ENCODE data around the gene B4GALT3. TPM values are rescaled to one million over a fixed set of nuclear protein-coding genes. Genes with fewer than 3 reads are reported as not detected.

The B4GALT3 gene
- total RNA-seq, 1 donor from 2014 or later, result 23.2 TPM

DNA sequence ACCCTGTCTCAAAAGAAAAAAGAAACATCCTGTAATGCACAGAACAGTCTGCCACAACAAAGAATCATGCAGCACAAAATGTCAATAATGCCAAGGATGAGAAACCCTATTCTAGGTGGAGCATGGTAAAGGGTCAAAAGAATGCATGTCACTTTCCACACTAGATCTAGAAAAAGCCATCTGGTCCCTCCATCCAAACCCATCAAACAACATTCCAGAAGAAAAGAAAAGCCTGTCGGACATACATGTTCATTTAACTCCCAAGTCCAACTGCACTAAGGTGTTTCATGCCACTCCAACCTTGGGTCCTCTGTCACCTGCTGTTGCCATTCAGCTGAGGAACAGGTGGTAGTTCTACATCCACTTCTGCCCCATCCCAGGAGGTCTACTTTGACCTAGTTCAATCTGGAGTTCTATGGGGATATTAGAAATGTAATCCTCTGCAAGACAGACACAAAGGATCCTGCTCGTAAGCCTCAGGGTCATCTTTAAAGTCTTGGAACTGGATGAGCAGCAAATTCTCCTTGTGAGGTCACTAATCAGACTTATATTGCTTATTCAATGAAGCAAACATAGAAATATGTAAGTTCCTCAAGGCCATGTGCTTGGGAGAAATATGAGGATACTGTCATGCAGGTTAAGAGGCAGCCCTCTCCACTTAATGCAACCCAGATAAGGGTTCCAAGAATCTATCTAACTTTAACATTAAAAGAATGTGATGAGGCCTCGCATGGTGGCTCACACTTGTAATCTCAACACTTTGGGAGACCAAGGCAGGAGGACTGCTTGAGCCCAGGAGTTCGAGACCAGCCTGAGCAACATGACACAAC is 48.5 kb downstream of the B4GALT3 start:
- Histone ChIP-seq H3K4me1 (peaks cover 60% of the 10 kb centered on the region), H3K9me3 (replicated peaks) (no peaks in the 10 kb centered on the region), H3K27ac (replicated peaks) (no peak overlapping the region), H3K4me3 (no peak overlapping the region), H3K27me3 (ENCODE audit: low read depth) (no peaks in the 10 kb centered on the region), H3K36me3 (peaks cover 54% of the 10 kb centered on the region)
- intact Hi-C loops (cut with micrococcal nuclease), result no loop called here
- DNase-seq, result no peak
- TF ChIP-seq, protein P1, sequence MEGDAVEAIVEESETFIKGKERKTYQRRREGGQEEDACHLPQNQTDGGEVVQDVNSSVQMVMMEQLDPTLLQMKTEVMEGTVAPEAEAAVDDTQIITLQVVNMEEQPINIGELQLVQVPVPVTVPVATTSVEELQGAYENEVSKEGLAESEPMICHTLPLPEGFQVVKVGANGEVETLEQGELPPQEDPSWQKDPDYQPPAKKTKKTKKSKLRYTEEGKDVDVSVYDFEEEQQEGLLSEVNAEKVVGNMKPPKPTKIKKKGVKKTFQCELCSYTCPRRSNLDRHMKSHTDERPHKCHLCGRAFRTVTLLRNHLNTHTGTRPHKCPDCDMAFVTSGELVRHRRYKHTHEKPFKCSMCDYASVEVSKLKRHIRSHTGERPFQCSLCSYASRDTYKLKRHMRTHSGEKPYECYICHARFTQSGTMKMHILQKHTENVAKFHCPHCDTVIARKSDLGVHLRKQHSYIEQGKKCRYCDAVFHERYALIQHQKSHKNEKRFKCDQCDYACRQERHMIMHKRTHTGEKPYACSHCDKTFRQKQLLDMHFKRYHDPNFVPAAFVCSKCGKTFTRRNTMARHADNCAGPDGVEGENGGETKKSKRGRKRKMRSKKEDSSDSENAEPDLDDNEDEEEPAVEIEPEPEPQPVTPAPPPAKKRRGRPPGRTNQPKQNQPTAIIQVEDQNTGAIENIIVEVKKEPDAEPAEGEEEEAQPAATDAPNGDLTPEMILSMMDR (IDR thresholded peaks at IDR 0.05; ENCODE audit: borderline replicate concordance), result no peak

DNA sequence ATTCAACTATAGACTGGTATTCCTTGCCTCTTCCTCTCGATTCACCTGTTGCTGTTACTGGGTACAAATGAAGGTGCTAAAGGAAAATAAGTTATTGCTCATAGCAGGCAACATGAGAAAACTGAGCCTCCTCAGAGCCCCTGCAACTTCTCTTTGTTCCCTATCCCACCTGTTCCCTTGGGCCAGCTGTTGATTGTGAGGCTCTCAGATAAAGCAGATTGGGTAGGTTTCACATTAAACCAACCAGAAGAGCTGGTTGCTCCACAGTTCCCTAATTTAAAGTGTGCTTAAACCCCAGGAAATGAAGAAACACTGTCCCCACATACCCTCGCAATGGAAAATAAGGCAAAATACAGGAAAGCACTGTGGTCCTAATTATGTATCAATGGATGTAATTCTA is 49.7 kb downstream of the B4GALT3 start:
- Histone ChIP-seq H3K4me1 (peaks cover 49% of the 10 kb centered on the region), H3K4me3 (no peak overlapping the region), H3K27me3 (ENCODE audit: low read depth) (no peaks in the 10 kb centered on the region), H3K9me3 (replicated peaks) (no peaks in the 10 kb centered on the region), H3K27ac (replicated peaks) (no peak overlapping the region), H3K36me3 (peaks cover 65% of the 10 kb centered on the region)
- no peak for DNase-seq
- intact Hi-C loops (cut with micrococcal nuclease), result no loop called here
- TF ChIP-seq, protein P1 (IDR thresholded peaks at IDR 0.05; ENCODE audit: borderline replicate concordance), result no peak

DNA sequence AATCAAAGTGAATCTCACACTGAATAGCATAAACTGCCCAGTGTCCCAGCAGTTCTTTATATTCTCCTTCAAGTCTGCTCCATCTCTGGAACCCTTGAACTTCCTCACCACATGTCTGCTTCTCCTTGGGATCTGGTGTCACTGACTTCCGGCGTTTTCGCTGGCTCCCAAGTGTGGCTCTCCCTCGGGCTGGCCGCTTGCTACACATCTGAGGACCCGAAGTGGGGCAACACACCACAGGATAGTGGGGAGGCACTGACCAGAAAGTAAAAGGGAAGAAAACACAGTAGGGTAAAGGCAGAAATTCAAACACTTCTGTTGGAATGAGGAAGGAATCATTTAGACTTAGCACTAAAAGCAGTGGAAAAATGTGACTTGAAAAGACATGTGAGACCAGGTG is 54.3 kb downstream of the B4GALT3 start:
- no peak overlapping the region for H3K27ac ChIP-seq (replicated peaks)
- H3K4me1 ChIP-seq, result peaks cover 45% of the 10 kb centered on the region
- peaks cover 82% of the 10 kb centered on the region for H3K36me3 ChIP-seq
- DNase-seq, result no peak
- no peaks in the 10 kb centered on the region for H3K9me3 ChIP-seq (replicated peaks)
- H3K27me3 ChIP-seq (ENCODE audit: low read depth), result no peaks in the 10 kb centered on the region
- no peak overlapping the region for H3K4me3 ChIP-seq
- TF ChIP-seq, protein P1 (IDR thresholded peaks at IDR 0.05; ENCODE audit: borderline replicate concordance), result no peak
- intact Hi-C loops (cut with micrococcal nuclease), result no loop called here

DNA sequence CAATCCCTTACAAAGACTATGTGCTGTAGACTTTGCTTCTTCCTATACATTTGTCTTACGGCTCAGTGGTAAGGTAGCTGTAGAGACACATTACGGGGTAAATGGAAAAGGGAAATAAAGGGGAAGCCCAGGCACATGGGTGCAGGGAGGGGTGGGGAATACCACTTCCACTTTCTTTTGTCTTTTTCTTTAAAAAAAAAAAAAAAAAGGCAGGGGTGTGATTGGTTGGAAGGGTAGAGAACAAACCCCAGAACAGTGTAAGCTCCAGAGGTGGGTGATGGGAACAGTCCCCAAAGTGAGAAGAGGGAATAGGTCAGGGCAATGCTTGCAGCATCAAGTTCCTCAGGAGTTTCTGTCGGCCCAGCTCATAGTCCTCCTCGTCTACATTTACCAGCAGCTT is 55.5 kb downstream of the B4GALT3 start:
- no peaks in the 10 kb centered on the region for H3K9me3 ChIP-seq (replicated peaks)
- H3K27ac ChIP-seq (replicated peaks), result no peak overlapping the region

More for the DNA sequence above, 55.5 kb downstream of the B4GALT3 start:
- Histone ChIP-seq H3K36me3 (peaks cover 70% of the 10 kb centered on the region), H3K27me3 (ENCODE audit: low read depth) (no peaks in the 10 kb centered on the region), H3K4me1 (peaks cover 48% of the 10 kb centered on the region), H3K4me3 (no peak overlapping the region)
- no peak for DNase-seq
- intact Hi-C loops (cut with micrococcal nuclease), result no loop called here
- TF ChIP-seq, protein P1 (IDR thresholded peaks at IDR 0.05; ENCODE audit: borderline replicate concordance), result no peak

Small RNA genes lying within 50 kb of the gene (microRNA-seq; reads per million reads assigned to microRNA genes)
- 3.4 reads per million, percentile 5 among the genes with 10 or more reads in this experiment for gene MIR5187

Other genes starting within 250 kb of the B4GALT3 start
- 0.19 TPM for gene ITLN2, start 222.7 kb downstream of the B4GALT3 start, total RNA-seq
- 8.3 TPM for gene F11R, start 156.4 kb downstream of the B4GALT3 start, total RNA-seq
- gene TSTD1, start 138.5 kb downstream of the B4GALT3 start, total RNA-seq, result 13.4 TPM
- gene USF1, start 131.5 kb downstream of the B4GALT3 start, total RNA-seq, result 31.7 TPM
- gene ARHGAP30, start 107.6 kb downstream of the B4GALT3 start, total RNA-seq, result 2.4 TPM
- not detected for gene NECTIN4, start 87.9 kb downstream of the B4GALT3 start, total RNA-seq
- 9.1 TPM for gene KLHDC9, start 79.1 kb downstream of the B4GALT3 start, total RNA-seq
- gene PFDN2, start 59.5 kb downstream of the B4GALT3 start, total RNA-seq, result 62.5 TPM
- 31.9 TPM for gene NIT1, start 59.4 kb downstream of the B4GALT3 start, total RNA-seq
- gene DEDD, start 44.8 kb downstream of the B4GALT3 start, total RNA-seq, result 25.2 TPM
- 76.4 TPM for gene UFC1, start 23.5 kb downstream of the B4GALT3 start, total RNA-seq
- gene USP21, start 18.0 kb downstream of the B4GALT3 start, total RNA-seq, result 20.0 TPM
- gene PPOX, start 11.1 kb downstream of the B4GALT3 start, total RNA-seq, result 15.2 TPM
- 14.1 TPM for gene ADAMTS4, start 21.5 kb upstream of the B4GALT3 start, total RNA-seq
- 302 TPM for gene NDUFS2, start 24.9 kb upstream of the B4GALT3 start, total RNA-seq
- 22.0 TPM for gene FCER1G, start 37.8 kb upstream of the B4GALT3 start, total RNA-seq
- not detected for gene APOA2, start 46.1 kb upstream of the B4GALT3 start, total RNA-seq
- gene TOMM40L, start 48.6 kb upstream of the B4GALT3 start, total RNA-seq, result 39.3 TPM
- gene NR1I3, start 60.7 kb upstream of the B4GALT3 start, total RNA-seq, result not detected
- not detected for gene PCP4L1, start 81.2 kb upstream of the B4GALT3 start, total RNA-seq
- gene MPZ, start 132.5 kb upstream of the B4GALT3 start, total RNA-seq, result 3.5 TPM
- 393 TPM for gene SDHC, start 136.9 kb upstream of the B4GALT3 start, total RNA-seq
- gene CFAP126, start 190.4 kb upstream of the B4GALT3 start, total RNA-seq, result not detected